IPS-NIHi11 (cell line): ENCODE data around the gene GPR18.
"Not testable (repeated sequence)": the region's sequence is repeated elsewhere in the genome, so short reads cannot be mapped to it uniquely, and the experiment has no call there.

Source experiments
- DNase-seq: peaks from one replicate; pipeline ENCODE4 v3.0.0; 2012; ENCODE audit warnings: mixed read lengths, low spot score

The GPR18 gene

GRCh38 chr13:99266827-99267226 is 8.6 kb upstream of the GPR18 start:
- no peak for DNase-seq

- peak; percentile 47 for DNase-seq
Measured at GRCh38 chr13:99265821-99266426, 7.7 kb upstream of the GPR18 start.

GRCh38 chr13:99265162-99265800 is 7.1 kb upstream of the GPR18 start:
- no peak for DNase-seq

GRCh38 chr13:99264051-99264450 is 5.9 kb upstream of the GPR18 start:
- DNase-seq, result no peak

GRCh38 chr13:99263126-99263785 is 5.1 kb upstream of the GPR18 start:
- DNase-seq, result no peak

- DNase-seq, result no peak
Measured at GRCh38 chr13:99261059-99261458, 2.9 kb upstream of the GPR18 start.

- DNase-seq, result no peak
Measured at GRCh38 chr13:99260216-99260615, 2.0 kb upstream of the GPR18 start.

- DNase-seq, result no peak
Measured at GRCh38 chr13:99258946-99259345, 767 bp upstream of the GPR18 start.

GRCh38 chr13:99257291-99257690 is 888 bp downstream of the GPR18 start:
- DNase-seq, result no peak

- no peak for DNase-seq
Measured at GRCh38 chr13:99256709-99257108, 1.5 kb downstream of the GPR18 start.

- DNase-seq, result no peak
Measured at GRCh38 chr13:99256283-99256682, 1.9 kb downstream of the GPR18 start.

GRCh38 chr13:99255271-99255670 is 2.9 kb downstream of the GPR18 start:
- no peak for DNase-seq

- no peak for DNase-seq
Measured at GRCh38 chr13:99254830-99255229, 3.3 kb downstream of the GPR18 start.

- DNase-seq, result no peak
Measured at GRCh38 chr13:99251921-99252320, 6.3 kb downstream of the GPR18 start.

GRCh38 chr13:99250982-99251825 is 7.0 kb downstream of the GPR18 start:
- DNase-seq, result no peak

GRCh38 chr13:99249606-99250005 is 8.6 kb downstream of the GPR18 start:
- not testable (repeated sequence) for DNase-seq

GRCh38 chr13:99249178-99249577 is 9.0 kb downstream of the GPR18 start:
- DNase-seq, result not testable (repeated sequence)

GRCh38 chr13:99246100-99246499 is 12.1 kb downstream of the GPR18 start:
- no peak for DNase-seq

- DNase-seq, result no peak
Measured at GRCh38 chr13:99237981-99238662, 20.1 kb downstream of the GPR18 start.

GRCh38 chr13:99231721-99232120 is 26.5 kb downstream of the GPR18 start:
- no peak for DNase-seq

- no peak for DNase-seq
Measured at GRCh38 chr13:99230991-99231390, 27.2 kb downstream of the GPR18 start.

GRCh38 chr13:99230588-99230987 is 27.6 kb downstream of the GPR18 start:
- not testable (repeated sequence) for DNase-seq
